Activated gamma-delta T cell treated with anti-CD3 and anti-CD28 coated beads, Interleukin-2, amount 50 U/mL, for 16 hours (primary cell): ENCODE measurements around the gene LPXN.
A peak's percentile ranks its signal among the peaks of the same experiment; 100 is the strongest.
"Not testable (repeated sequence)": the region's sequence is repeated elsewhere in the genome, so short reads cannot be mapped to it uniquely, and the experiment has no call there.

Source experiments
- DNase-seq: peaks from one replicate; pipeline ENCODE4 v3.0.0-alpha.2; 2020; ENCODE audit warnings: low read depth

LPXN gene

DNA sequence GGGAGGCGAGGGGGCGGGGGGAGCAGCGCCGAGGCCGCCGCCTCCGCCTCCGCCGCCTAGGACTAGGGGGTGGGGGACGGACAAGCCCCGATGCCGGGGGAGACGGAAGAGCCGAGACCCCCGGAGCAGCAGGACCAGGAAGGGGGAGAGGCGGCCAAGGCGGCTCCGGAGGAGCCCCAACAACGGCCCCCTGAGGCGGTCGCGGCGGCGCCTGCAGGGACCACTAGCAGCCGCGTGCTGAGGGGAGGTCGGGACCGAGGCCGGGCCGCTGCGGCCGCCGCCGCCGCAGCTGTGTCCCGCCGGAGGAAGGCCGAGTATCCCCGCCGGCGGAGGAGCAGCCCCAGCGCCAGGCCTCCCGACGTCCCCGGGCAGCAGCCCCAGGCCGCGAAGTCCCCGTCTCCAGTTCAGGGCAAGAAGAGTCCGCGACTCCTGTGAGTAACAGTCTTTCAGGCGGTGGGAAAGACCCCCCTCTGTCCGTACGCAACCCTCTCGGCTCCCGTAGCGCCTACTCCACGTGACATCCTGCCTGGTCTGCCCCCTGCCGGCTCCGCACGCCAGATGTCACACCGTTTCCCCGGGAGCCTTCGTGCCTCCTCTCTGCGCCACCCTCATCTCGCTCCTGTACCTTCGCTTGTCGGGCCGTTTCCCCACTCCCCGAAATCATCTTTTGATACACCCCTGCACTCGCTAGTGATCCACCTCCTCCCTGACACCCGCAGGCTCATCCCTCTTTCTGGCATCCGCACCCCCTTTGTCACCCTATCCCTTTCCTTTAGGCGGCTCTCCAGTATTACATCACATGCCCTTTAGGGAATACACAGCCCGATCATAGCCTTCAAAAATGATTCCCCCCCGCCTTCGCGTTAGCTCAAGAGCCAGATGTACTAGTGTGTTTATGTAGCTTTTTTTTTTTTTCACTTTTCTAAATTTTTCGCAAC is 3.8 kb upstream of the LPXN start:
- peak; percentile 90 for DNase-seq

- peak; percentile 95 for DNase-seq
Observed at GRCh38 chr11:58578635-58579191, 3.1 kb upstream of the LPXN start, which contains the start of gene ZFP91. Gene ZFP91, plus strand, starts transcription at chr11:58579063. Its CDS starts 219 bp downstream, at chr11:58579282.

- DNase-seq, result peak; percentile 87
Observed at GRCh38 chr11:58578136-58578634, 2.5 kb upstream of the LPXN start.

GRCh38 chr11:58577555-58578135 is 2.0 kb upstream of the LPXN start:
- peak; percentile 74 for DNase-seq

GRCh38 chr11:58576887-58577471 is 1.3 kb upstream of the LPXN start:
- no peak for DNase-seq

- no peak for DNase-seq
Observed at GRCh38 chr11:58574881-58575280, 775 bp downstream of the LPXN start.

GRCh38 chr11:58573451-58574104 is 2.1 kb downstream of the LPXN start:
- peak; percentile 50 for DNase-seq

- DNase-seq, result not testable (repeated sequence)
Observed at GRCh38 chr11:58572906-58573305, 2.8 kb downstream of the LPXN start.

- peak; percentile 67 for DNase-seq
Observed at GRCh38 chr11:58567889-58568512, 7.7 kb downstream of the LPXN start.

GRCh38 chr11:58564231-58564630 is 11.4 kb downstream of the LPXN start:
- DNase-seq, result no peak

GRCh38 chr11:58562375-58562800 is 13.3 kb downstream of the LPXN start:
- DNase-seq, result no peak

- no peak for DNase-seq
Observed at GRCh38 chr11:58561394-58562098, 14.1 kb downstream of the LPXN start.

- DNase-seq, result no peak
Observed at GRCh38 chr11:58560842-58561241, 14.8 kb downstream of the LPXN start.

DNA sequence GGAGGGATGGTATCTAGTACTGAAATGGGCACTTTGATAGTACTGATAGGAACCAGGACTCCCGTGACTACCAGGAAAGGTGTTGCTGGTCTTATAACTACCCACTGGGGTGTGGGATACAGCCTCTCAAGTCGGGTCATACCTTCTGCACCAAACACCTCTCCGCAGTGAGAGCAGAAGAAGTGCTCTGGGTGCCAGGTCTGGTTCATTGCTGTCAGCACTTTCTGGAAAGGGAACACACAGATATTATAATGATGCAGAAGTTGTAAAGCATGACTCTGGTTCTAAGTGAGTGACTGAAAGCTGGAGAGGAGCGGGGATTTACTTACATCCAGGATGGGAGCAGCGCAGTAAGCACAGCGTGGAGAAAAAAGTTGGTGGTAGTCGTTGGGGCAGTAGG is 26.0 kb downstream of the LPXN start:
- DNase-seq, result no peak

GRCh38 chr11:58546841-58547240 is 28.8 kb downstream of the LPXN start:
- DNase-seq, result no peak

GRCh38 chr11:58531865-58532341 is 43.8 kb downstream of the LPXN start:
- no peak for DNase-seq

GRCh38 chr11:58530236-58530635 is 45.4 kb downstream of the LPXN start:
- no peak for DNase-seq

DNA sequence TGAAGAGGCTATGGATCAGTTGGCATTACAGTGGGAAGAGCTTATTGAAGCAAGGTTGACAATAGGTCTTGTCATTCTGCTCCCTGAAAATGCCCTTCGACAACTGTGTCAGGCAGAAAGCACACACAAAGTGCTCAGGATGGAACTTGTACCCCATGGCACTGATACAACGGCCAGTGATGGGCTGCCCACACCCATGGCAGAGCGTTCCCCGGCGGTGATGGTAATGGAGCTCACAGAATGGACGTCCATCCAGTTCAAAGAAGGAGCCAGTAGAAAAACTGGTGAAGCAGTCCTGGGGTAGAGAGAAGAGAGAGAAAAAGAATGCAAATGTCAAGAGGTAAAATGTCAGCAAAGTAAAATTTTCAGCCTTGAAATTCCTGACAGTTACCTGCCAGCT is 48.2 kb downstream of the LPXN start:
- no peak for DNase-seq

DNA sequence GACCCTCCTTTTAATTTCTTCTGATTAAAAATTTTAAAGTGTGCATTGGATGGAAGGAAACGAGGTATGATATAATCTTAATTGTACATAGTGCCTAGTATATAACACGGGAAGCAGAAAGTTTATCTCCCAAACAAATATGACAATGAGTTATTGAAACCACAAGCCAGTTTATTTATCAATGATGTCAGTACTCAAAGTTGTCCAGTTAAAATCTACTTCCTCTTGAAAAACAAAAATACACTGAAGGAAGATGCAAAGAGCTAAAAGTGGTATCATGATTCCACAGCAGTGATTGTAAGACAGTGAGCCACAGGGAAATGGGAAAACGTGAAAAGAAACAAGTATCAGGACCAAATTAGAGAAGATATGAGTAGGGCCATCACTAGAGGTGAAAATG is 48.9 kb downstream of the LPXN start:
- no peak for DNase-seq

- no peak for DNase-seq
Observed at GRCh38 chr11:58525037-58525614, 50.5 kb downstream of the LPXN start.
